Gastrocnemius medialis (tissue), 4 donors: ENCODE data around the gene MS4A18. TPM values are rescaled to one million over a fixed set of nuclear protein-coding genes. Genes with fewer than 3 reads are reported as not detected.

Source experiments
- ATAC-seq, 2 donors: fragments of 150-250 bp; one replicate each; pipeline ENCODE4 v1.9.1; 2016
- DNase-seq, 2 donors: peaks; one replicate each; pipeline ENCODE4 v3.0.0-alpha.2; 2019
- H3K27ac ChIP-seq, 4 donors: fragments of 200-600 bp; sonication (generic); 1 replicate in 1 of 4; 2 replicates in 3 of 4; pipeline ENCODE4 v1.5.1; 2016 to 2018; ENCODE audit warnings: mild to moderate bottlenecking in 2 of 4, moderate library complexity in 1 of 4
- H3K27me3 ChIP-seq, 3 donors: fragments of 200-600 bp; sonication (generic) in 2 of 3; 1 replicate in 1 of 3; 2 replicates in 2 of 3; pipeline versions ENCODE4 v1.5.1 to v1.6.0; 2016 to 2019; ENCODE audit warnings: mild to moderate bottlenecking in 1 of 3, moderate library complexity in 1 of 3
- H3K36me3 ChIP-seq, 2 donors: fragments of 200-600 bp; sonication (generic) in 1 of 2; one replicate each; pipeline ENCODE4 v1.5.1; 2017 to 2018
- H3K4me1 ChIP-seq, 2 donors: fragments of 200-600 bp; sonication (generic) in 1 of 2; one replicate each; pipeline ENCODE4 v1.5.1; 2016 to 2017; ENCODE audit warnings: mild to moderate bottlenecking in 2 of 2
- H3K4me3 ChIP-seq, 4 donors: fragments of 200-600 bp; sonication (generic) in 3 of 4; 1 replicate in 1 of 4; 2 replicates in 3 of 4; pipeline ENCODE4 v1.5.1; 2016 to 2019; ENCODE audit warnings: mild to moderate bottlenecking in 2 of 4
- H3K9me3 ChIP-seq, 3 donors: fragments of 200-600 bp; sonication (generic) in 2 of 3; 1 replicate in 1 of 3; 2 replicates in 2 of 3; pipeline ENCODE4 v1.5.1; 2016 to 2019
- CTCF ChIP-seq, 5 experiments: fragments of 450-650 bp in 3 of 5; fragments of 200-600 bp in 2 of 5; sonication (generic) in 2 of 5; IDR thresholded peaks in 4 of 5; conservative IDR thresholded peaks in 1 of 5; 1 replicate in 4 of 5; 2 replicates in 1 of 5; pipeline ENCODE4 v1.5.1; 2016 to 2019; ENCODE audit warnings: antibody characterized with exemption in 5 of 5, mild to moderate bottlenecking in 3 of 5, moderate library complexity in 3 of 5
- POLR2A ChIP-seq, 2 donors: fragments of 450-650 bp; IDR thresholded peaks; one replicate each; pipeline ENCODE4 v1.6.1; 2017; ENCODE audit warnings: antibody characterized with exemption in 2 of 2, mild to moderate bottlenecking in 2 of 2, moderate library complexity in 2 of 2
- in situ Hi-C, 4 donors: fragments of 200-750 bp; cut with MboI; loops; one replicate each; pipeline versions ENCODE4 v1.15.0 to v1.8.0; 2017; ENCODE audit warnings: low sequenced_read_pairs in 4 of 4
- intact Hi-C: fragments of 100-400 bp; cut with DNase I; formaldehyde crosslinking; loops from one replicate; pipeline ENCODE4 v1.15.1; 2023; ENCODE audit warnings: low total_unique reads
- total RNA-seq, 4 donors: library from RNA; depleted of rRNA; stranded (reverse); fragments of >200 nt; gene quantifications; one replicate each; pipeline versions ENCODE4 v1.1.0 to v1.2.3, GENCODE V29; 2016

Gene MS4A18
- total RNA-seq, 4 donors from 2014 or later, result not detected

GRCh38 chr11:60717956-60718355, 6.6 kb upstream of the MS4A18 start:
- Histone ChIP-seq H3K9me3 (peaks cover 0 to 3% (median 0%) of the 10 kb centered on the region in 3 donors), H3K27ac (no peak overlapping the region), H3K4me1 (no peaks in the 10 kb centered on the region), H3K4me3 (no peak overlapping the region), H3K27me3 (no peaks in the 10 kb centered on the region), H3K36me3 (no peaks in the 10 kb centered on the region)
- DNase-seq (no peak), ATAC-seq (no peak)
- intact Hi-C loops (no loop called here), in situ Hi-C loops (no loop called here)
- TF ChIP-seq POLR2A (IDR thresholded peaks at IDR 0.05), result no peak

- DNase-seq (no peak), ATAC-seq (no peak)
- H3K9me3 ChIP-seq, result peaks cover 0 to 3% (median 0%) of the 10 kb centered on the region in 3 donors
- no peaks in the 10 kb centered on the region for H3K4me1 ChIP-seq
- TF ChIP-seq CTCF (IDR thresholded peaks at IDR 0.05 in 4 of 5, conservative IDR thresholded peaks at IDR 0.05 in 1 of 5) (no peak), POLR2A (IDR thresholded peaks at IDR 0.05) (no peak)
- in situ Hi-C loops (no loop called here), intact Hi-C loops (no loop called here)
- no peaks in the 10 kb centered on the region for H3K36me3 ChIP-seq
- no peaks in the 10 kb centered on the region for H3K27me3 ChIP-seq
- H3K4me3 ChIP-seq, result no peak overlapping the region
- H3K27ac ChIP-seq, result no peak overlapping the region
These were observed 5.8 kb upstream of the MS4A18 start for GRCh38 chr11:60718524-60719316.

GRCh38 chr11:60719391-60719790, 5.1 kb upstream of the MS4A18 start:
- Histone ChIP-seq H3K9me3 (peaks cover 0 to 3% (median 0%) of the 10 kb centered on the region in 3 donors), H3K36me3 (no peaks in the 10 kb centered on the region), H3K27me3 (no peaks in the 10 kb centered on the region), H3K27ac (no peak overlapping the region), H3K4me1 (no peaks in the 10 kb centered on the region), H3K4me3 (no peak overlapping the region)
- DNase-seq (no peak), ATAC-seq (no peak)
- in situ Hi-C loops, result no loop called here
- no peak for TF ChIP-seq POLR2A (IDR thresholded peaks at IDR 0.05)
- TF ChIP-seq CTCF (IDR thresholded peaks at IDR 0.05 in 4 of 5, conservative IDR thresholded peaks at IDR 0.05 in 1 of 5), result no peak
- intact Hi-C loops, result no loop called here

GRCh38 chr11:60720460-60720859, 4.1 kb upstream of the MS4A18 start:
- ATAC-seq (no peak), DNase-seq (no peak)
- intact Hi-C loops, result no loop called here
- no peaks in the 10 kb centered on the region for H3K4me1 ChIP-seq
- no peak overlapping the region for H3K4me3 ChIP-seq
- H3K27ac ChIP-seq, result no peak overlapping the region
- no peak for TF ChIP-seq POLR2A (IDR thresholded peaks at IDR 0.05)
- TF ChIP-seq CTCF (IDR thresholded peaks at IDR 0.05 in 4 of 5, conservative IDR thresholded peaks at IDR 0.05 in 1 of 5), result no peak
- peaks cover 0 to 3% (median 0%) of the 10 kb centered on the region in 3 donors for H3K9me3 ChIP-seq
- in situ Hi-C loops, result no loop called here
- H3K36me3 ChIP-seq, result no peaks in the 10 kb centered on the region
- H3K27me3 ChIP-seq, result no peaks in the 10 kb centered on the region

- Histone ChIP-seq H3K4me3 (no peak overlapping the region), H3K36me3 (no peaks in the 10 kb centered on the region), H3K4me1 (no peaks in the 10 kb centered on the region), H3K9me3 (no peaks in the 10 kb centered on the region), H3K27me3 (no peaks in the 10 kb centered on the region), H3K27ac (no peak overlapping the region)
- no peak for ATAC-seq
- in situ Hi-C loops, result no loop called here
- DNase-seq, result no peak
- TF ChIP-seq CTCF (IDR thresholded peaks at IDR 0.05 in 4 of 5, conservative IDR thresholded peaks at IDR 0.05 in 1 of 5) (no peak), POLR2A (IDR thresholded peaks at IDR 0.05) (no peak)
- intact Hi-C loops, result no loop called here
These were observed 1.1 kb downstream of the MS4A18 start for GRCh38 chr11:60725592-60725991.
